Hindlimb muscle (tissue), 1 donor: ENCODE data around the gene DRD3. TPM values are rescaled to one million over a fixed set of nuclear protein-coding genes. Genes with fewer than 3 reads are reported as not detected.

Source experiments
- polyA plus RNA-seq: library from polyadenylated mRNA; unstranded; fragments of 120-200 nt; gene quantifications from one replicate; pipeline ENCODE4 v1.2.1, GENCODE V29; 2013; ENCODE audit not compliant: insufficient read length

DRD3 gene
- polyA plus RNA-seq, 1 donor, result not detected

Other genes with a start within 250 kb of the DRD3 start
- 0.94 TPM for gene ZDHHC23, start 231.0 kb downstream of the DRD3 start, polyA plus RNA-seq
- 4.6 TPM for gene CCDC191, start 122.5 kb downstream of the DRD3 start, polyA plus RNA-seq
- 14.9 TPM for gene QTRT2, start 122.3 kb downstream of the DRD3 start, polyA plus RNA-seq
- gene ZNF80, start 58.5 kb upstream of the DRD3 start, polyA plus RNA-seq, result 0.09 TPM
- gene TIGIT, start 115.0 kb upstream of the DRD3 start, polyA plus RNA-seq, result 0.25 TPM